GM12873 (cell line): Measurements from ENCODE around the gene TMEM174.

ENCODE experiments used
- CTCF ChIP-seq: IDR thresholded peaks from 2 replicates; pipeline ENCODE4 v1.5.1; 2012; ENCODE audit warnings: low read depth, mild to moderate bottlenecking, moderate library complexity, low read length, control low read depth; ENCODE audit not compliant: insufficient read depth; ENCODE audit errors: missing control alignments

Gene TMEM174

DNA sequence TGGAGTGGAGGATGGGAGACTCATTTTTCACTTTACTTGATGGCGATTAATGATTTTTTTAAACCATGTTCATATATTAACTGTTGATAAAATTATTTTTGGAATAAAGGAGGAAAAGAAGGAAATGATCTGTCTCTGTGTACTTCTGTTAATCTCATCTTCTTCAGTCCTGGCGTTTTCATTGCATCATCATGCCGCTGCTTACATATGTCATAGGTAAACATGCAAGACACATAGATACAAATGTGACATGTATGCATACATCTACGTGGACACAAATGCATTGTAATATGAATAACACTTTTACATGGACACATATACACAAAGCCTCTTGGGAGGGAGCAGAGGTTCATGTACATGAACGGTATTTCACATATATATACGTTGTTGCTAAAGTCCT lies 10.0 kb downstream of the TMEM174 start:
- no peak for TF ChIP-seq CTCF

GRCh38 chr5:73183481-73183891 lies 10.5 kb downstream of the TMEM174 start:
- no peak for TF ChIP-seq CTCF

- TF ChIP-seq CTCF, result no peak
Observed at GRCh38 chr5:73186976-73187375, 14.0 kb downstream of the TMEM174 start.

GRCh38 chr5:73188764-73189531 lies 16.0 kb downstream of the TMEM174 start:
- no peak for TF ChIP-seq CTCF

DNA sequence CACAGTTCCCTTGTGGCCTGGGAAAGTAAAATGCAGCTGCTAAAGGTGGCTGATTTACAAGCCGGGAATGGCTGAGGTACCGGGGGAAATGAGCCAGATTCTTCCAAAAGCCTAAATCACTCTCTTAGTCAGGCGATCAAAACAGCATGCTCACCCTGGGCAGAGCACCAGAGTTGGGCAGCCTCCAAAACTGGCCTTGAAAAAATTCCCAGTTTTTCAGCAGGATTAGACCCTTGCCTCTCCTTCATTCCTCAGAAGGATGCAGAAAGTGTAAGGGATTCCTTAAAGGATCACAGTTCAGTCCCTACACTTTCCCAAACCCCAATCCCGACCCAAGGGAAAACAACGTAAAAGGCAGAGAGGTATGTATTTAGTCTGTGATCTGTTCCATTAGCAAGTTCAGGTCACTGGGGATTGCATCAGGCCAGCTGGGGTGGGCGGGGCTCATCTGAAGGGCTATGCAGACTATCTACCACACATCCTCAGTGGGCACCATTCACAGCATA lies 16.9 kb downstream of the TMEM174 start:
- no peak for TF ChIP-seq CTCF

GRCh38 chr5:73192370-73192769 lies 19.4 kb downstream of the TMEM174 start:
- no peak for TF ChIP-seq CTCF

GRCh38 chr5:73193592-73193991 lies 20.6 kb downstream of the TMEM174 start:
- TF ChIP-seq CTCF, result no peak
